ENCODE measurements around the gene PCBD2. TPM values are rescaled to one million over a fixed set of nuclear protein-coding genes. Genes with fewer than 3 reads are reported as not detected.
"Not testable (repeated sequence)": the region's sequence is repeated elsewhere in the genome, so short reads cannot be mapped to it uniquely, and the experiment has no call there.

The PCBD2 gene
- total RNA-seq, 1 donor from 2014 or later = 18.8 TPM

GRCh38 chr5:134995850-134996402, 91.0 kb downstream of the PCBD2 start:
- peaks cover 8% of the 10 kb centered on the region for H3K4me1 Mint-ChIP-seq (ENCODE audit: low read depth)
- H3K4me3 Mint-ChIP-seq (ENCODE audit: low read depth) = no peak overlapping the region
- H3K27me3 Mint-ChIP-seq = peaks cover 22% of the 10 kb centered on the region
- no peak for DNase-seq (ENCODE audit: low spot score, unreplicated experiment)
- H3K9me3 Mint-ChIP-seq (ENCODE audit: low read depth) = peaks cover 13% of the 10 kb centered on the region
- H3K36me3 Mint-ChIP-seq (ENCODE audit: insufficient read depth) = peaks cover 5% of the 10 kb centered on the region
- TF ChIP-seq, protein P1, sequence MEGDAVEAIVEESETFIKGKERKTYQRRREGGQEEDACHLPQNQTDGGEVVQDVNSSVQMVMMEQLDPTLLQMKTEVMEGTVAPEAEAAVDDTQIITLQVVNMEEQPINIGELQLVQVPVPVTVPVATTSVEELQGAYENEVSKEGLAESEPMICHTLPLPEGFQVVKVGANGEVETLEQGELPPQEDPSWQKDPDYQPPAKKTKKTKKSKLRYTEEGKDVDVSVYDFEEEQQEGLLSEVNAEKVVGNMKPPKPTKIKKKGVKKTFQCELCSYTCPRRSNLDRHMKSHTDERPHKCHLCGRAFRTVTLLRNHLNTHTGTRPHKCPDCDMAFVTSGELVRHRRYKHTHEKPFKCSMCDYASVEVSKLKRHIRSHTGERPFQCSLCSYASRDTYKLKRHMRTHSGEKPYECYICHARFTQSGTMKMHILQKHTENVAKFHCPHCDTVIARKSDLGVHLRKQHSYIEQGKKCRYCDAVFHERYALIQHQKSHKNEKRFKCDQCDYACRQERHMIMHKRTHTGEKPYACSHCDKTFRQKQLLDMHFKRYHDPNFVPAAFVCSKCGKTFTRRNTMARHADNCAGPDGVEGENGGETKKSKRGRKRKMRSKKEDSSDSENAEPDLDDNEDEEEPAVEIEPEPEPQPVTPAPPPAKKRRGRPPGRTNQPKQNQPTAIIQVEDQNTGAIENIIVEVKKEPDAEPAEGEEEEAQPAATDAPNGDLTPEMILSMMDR (IDR thresholded peaks at IDR 0.05; ENCODE audit: unreplicated experiment) = no peak
- no peak overlapping the region for H3K27ac Mint-ChIP-seq

- H3K4me1 Mint-ChIP-seq (ENCODE audit: low read depth) = peaks cover 11% of the 10 kb centered on the region
- H3K27me3 Mint-ChIP-seq = peaks cover 25% of the 10 kb centered on the region
- H3K27ac Mint-ChIP-seq = peak overlapping the region; percentile 62
- H3K9me3 Mint-ChIP-seq (ENCODE audit: low read depth) = peaks cover 9% of the 10 kb centered on the region
- TF ChIP-seq, protein P1 (IDR thresholded peaks at IDR 0.05; ENCODE audit: unreplicated experiment) = no peak
- no peak for DNase-seq (ENCODE audit: low spot score, unreplicated experiment)
- H3K4me3 Mint-ChIP-seq (ENCODE audit: low read depth) = no peak overlapping the region
- H3K36me3 Mint-ChIP-seq (ENCODE audit: insufficient read depth) = peaks cover 3% of the 10 kb centered on the region
Observed at GRCh38 chr5:134997015-134997414, 92.1 kb downstream of the PCBD2 start.

DNA sequence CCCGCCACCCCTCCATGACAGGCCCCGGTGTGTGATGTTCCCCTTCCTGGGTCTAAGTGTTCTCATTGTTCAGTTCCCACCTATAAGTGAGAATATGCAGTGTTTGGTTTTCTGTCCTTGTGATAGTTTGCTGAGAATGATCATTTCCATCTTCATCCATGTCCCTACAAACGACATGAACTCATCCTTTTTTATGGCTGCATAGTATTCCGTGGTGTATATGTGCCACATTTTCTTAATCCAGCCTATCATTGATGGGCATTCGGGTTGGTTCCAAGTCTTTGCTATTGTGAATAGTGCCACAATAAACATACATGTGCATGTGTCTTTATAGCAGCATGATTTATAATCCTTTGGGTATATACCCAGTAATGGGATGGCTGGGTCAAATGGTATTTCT, 93.1 kb downstream of the PCBD2 start:
- DNase-seq (ENCODE audit: low spot score, unreplicated experiment); H3K36me3 Mint-ChIP-seq (ENCODE audit: insufficient read depth); H3K4me3 Mint-ChIP-seq (ENCODE audit: low read depth); H3K27ac Mint-ChIP-seq: not testable (repeated sequence)
- peaks cover 15% of the 10 kb centered on the region for H3K9me3 Mint-ChIP-seq (ENCODE audit: low read depth)
- H3K4me1 Mint-ChIP-seq (ENCODE audit: low read depth) = peaks cover 11% of the 10 kb centered on the region
- H3K27me3 Mint-ChIP-seq = peaks cover 32% of the 10 kb centered on the region

DNA sequence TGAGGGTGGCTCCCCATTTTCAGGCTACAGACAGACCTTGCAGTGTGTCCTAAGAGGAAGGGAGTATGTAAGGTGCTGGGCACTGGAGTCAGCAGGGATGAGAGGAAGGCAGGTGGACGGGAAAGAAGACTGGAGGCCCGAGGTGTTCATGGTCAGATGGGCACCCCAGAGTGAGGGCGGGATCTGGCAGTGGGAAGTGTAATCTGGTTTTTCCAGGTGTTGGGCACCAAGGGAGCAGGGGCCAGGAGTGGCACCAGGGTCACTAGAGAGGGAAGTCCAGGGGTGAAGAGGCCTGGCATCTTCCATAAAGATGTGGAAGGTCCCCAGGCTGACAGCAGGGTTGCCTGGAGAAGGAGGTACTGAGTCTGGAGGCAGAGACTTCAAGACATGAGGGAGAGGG, 99.4 kb downstream of the PCBD2 start:
- peaks cover 26% of the 10 kb centered on the region for H3K27me3 Mint-ChIP-seq
- H3K4me1 Mint-ChIP-seq (ENCODE audit: low read depth) = peaks cover 5% of the 10 kb centered on the region
- H3K9me3 Mint-ChIP-seq (ENCODE audit: low read depth) = peaks cover 13% of the 10 kb centered on the region
- H3K4me3 Mint-ChIP-seq (ENCODE audit: low read depth) = no peak overlapping the region
- DNase-seq (ENCODE audit: low spot score, unreplicated experiment) = no peak
- TF ChIP-seq, protein P1 (IDR thresholded peaks at IDR 0.05; ENCODE audit: unreplicated experiment) = no peak
- H3K27ac Mint-ChIP-seq = no peak overlapping the region
- H3K36me3 Mint-ChIP-seq (ENCODE audit: insufficient read depth) = peaks cover 13% of the 10 kb centered on the region

DNA sequence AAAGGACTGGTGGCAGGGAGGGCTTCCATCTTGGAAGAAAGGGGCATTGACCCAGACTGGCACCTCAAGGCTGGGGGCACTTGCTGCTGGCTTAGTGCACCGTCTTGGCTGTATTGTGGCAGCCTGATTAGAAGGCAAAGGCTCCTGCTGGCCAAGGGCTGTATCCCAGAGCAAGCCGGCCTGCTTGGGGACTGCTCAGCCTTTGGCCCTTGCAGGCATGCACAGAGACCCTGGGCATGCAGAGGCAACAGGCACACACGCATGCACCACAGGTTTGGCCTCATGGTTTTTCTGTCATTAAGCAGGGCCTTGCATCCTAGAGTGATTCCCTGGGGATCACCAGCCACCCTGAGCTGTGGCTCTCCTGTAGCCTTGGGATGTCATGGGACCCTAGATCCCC, 100.1 kb downstream of the PCBD2 start:
- DNase-seq (ENCODE audit: low spot score, unreplicated experiment) = no peak
- H3K4me1 Mint-ChIP-seq (ENCODE audit: low read depth) = peaks cover 5% of the 10 kb centered on the region
- peaks cover 13% of the 10 kb centered on the region for H3K36me3 Mint-ChIP-seq (ENCODE audit: insufficient read depth)

GRCh38 chr5:135007305-135007704, 102.4 kb downstream of the PCBD2 start:
- TF ChIP-seq, protein P1 (IDR thresholded peaks at IDR 0.05; ENCODE audit: unreplicated experiment) = no peak
- no peak overlapping the region for H3K4me3 Mint-ChIP-seq (ENCODE audit: low read depth)
- H3K36me3 Mint-ChIP-seq (ENCODE audit: insufficient read depth) = peaks cover 8% of the 10 kb centered on the region
- peaks cover 2% of the 10 kb centered on the region for H3K4me1 Mint-ChIP-seq (ENCODE audit: low read depth)
- no peak for DNase-seq (ENCODE audit: low spot score, unreplicated experiment)
- peaks cover 5% of the 10 kb centered on the region for H3K9me3 Mint-ChIP-seq (ENCODE audit: low read depth)
- H3K27ac Mint-ChIP-seq = no peak overlapping the region
- peaks cover 20% of the 10 kb centered on the region for H3K27me3 Mint-ChIP-seq

More for the DNA sequence above, 100.1 kb downstream of the PCBD2 start:
- no peak overlapping the region for H3K4me3 Mint-ChIP-seq (ENCODE audit: low read depth)
- H3K27ac Mint-ChIP-seq = no peak overlapping the region
- peaks cover 11% of the 10 kb centered on the region for H3K9me3 Mint-ChIP-seq (ENCODE audit: low read depth)
- H3K27me3 Mint-ChIP-seq = peaks cover 22% of the 10 kb centered on the region
- TF ChIP-seq, protein P1 (IDR thresholded peaks at IDR 0.05; ENCODE audit: unreplicated experiment) = no peak

All from progenitor cell of endocrine pancreas (in vitro differentiated cells).